Neural cell (in vitro differentiated cells): ENCODE data around the gene PTPRN2. TPM values are rescaled to one million over a fixed set of nuclear protein-coding genes. Genes with fewer than 3 reads are reported as not detected.

ENCODE experiments used
- H2AFZ ChIP-seq: fragments of 200-600, 300-800 bp; sonication (generic), shearing (Covaris generic); 2 replicates; pipeline ENCODE4 v1.6.0; 2014; ENCODE audit warnings: low read depth, mild to moderate bottlenecking, antibody characterized with exemption, low read length, moderate library complexity
- H3F3A ChIP-seq: fragments of 200-600 bp; shearing (Covaris generic); 2 replicates; pipeline ENCODE4 v1.6.1; 2016; ENCODE audit warnings: mild to moderate bottlenecking, moderate library complexity, mixed read lengths, antibody characterized with exemption, low read length; ENCODE audit not compliant: insufficient read depth, poor library complexity, severe bottlenecking
- H3K27ac ChIP-seq: fragments of 200-600, 300-800 bp; sonication (generic), shearing (Covaris generic); 2 replicates; pipeline ENCODE4 v1.5.1; 2014; ENCODE audit warnings: mild to moderate bottlenecking, low read length, moderate library complexity
- H3K27me3 ChIP-seq: fragments of 300-800, 200-600 bp; sonication (generic), shearing (Covaris generic); 2 replicates; pipeline ENCODE4 v1.6.0; 2014; ENCODE audit warnings: mild to moderate bottlenecking, low read depth, low read length, moderate library complexity; ENCODE audit not compliant: insufficient read depth
- H3K36me3 ChIP-seq: fragments of 300-800, 200-600 bp; sonication (generic), shearing (Covaris generic); 2 replicates; pipeline ENCODE4 v1.5.1; 2014; ENCODE audit warnings: mild to moderate bottlenecking, antibody characterized with exemption, low read length, moderate library complexity; ENCODE audit not compliant: insufficient read depth
- H3K4me2 ChIP-seq: fragments of 300-800, 200-600 bp; sonication (generic), shearing (Covaris generic); 2 replicates; pipeline ENCODE4 v1.6.0; 2014; ENCODE audit warnings: mild to moderate bottlenecking, low read length
- H3K4me3 ChIP-seq: fragments of 300-800, 200-600 bp; sonication (generic), shearing (Covaris generic); 2 replicates; pipeline ENCODE4 v1.5.1; 2014; ENCODE audit warnings: mild to moderate bottlenecking, low read length, moderate library complexity
- H3K79me2 ChIP-seq: fragments of 200-600 bp; shearing (Covaris generic); replicated peaks from 2 replicates; pipeline ENCODE4 v1.6.0; 2014; ENCODE audit warnings: mild to moderate bottlenecking, low read length, moderate library complexity; ENCODE audit not compliant: insufficient read depth
- H3K9ac ChIP-seq: fragments of 300-800, 200-600 bp; sonication (generic), shearing (Covaris generic); 2 replicates; pipeline ENCODE4 v1.6.1; 2016; ENCODE audit warnings: mild to moderate bottlenecking, low read length, mixed read lengths
- H3K9me2 ChIP-seq: fragments of 200-600 bp; shearing (Covaris generic); 2 replicates; pipeline ENCODE4 v1.6.1; 2016; ENCODE audit warnings: mild to moderate bottlenecking, low read length, mixed read lengths; ENCODE audit not compliant: insufficient read depth
- H3K9me3 ChIP-seq: fragments of 200-600, 300-800 bp; sonication (generic), shearing (Covaris generic); 2 replicates; pipeline ENCODE4 v1.6.1; 2016; ENCODE audit warnings: mild to moderate bottlenecking, mixed run types, low read length, moderate library complexity, mixed read lengths
- H4K20me1 ChIP-seq: fragments of 200-600 bp; shearing (Covaris generic); 2 replicates; pipeline ENCODE4 v1.6.1; 2016; ENCODE audit warnings: mild to moderate bottlenecking, mixed run types; ENCODE audit not compliant: insufficient read depth
- EP300 ChIP-seq: fragments of 450-650 bp; conservative IDR thresholded peaks from 2 replicates; pipeline ENCODE4 v1.6.1; 2014; ENCODE audit warnings: antibody characterized with exemption, mild to moderate bottlenecking, moderate library complexity; ENCODE audit not compliant: poor library complexity, severe bottlenecking
- EZH2 ChIP-seq: fragments of 200-600, 300-800 bp; shearing (Covaris generic), sonication (generic); IDR thresholded peaks from 2 replicates; pipeline ENCODE4 v1.6.1; 2014; ENCODE audit warnings: antibody characterized with exemption, low read length, borderline replicate concordance, mild to moderate bottlenecking; ENCODE audit not compliant: insufficient read depth, poor library complexity, severe bottlenecking
- MXI1 ChIP-seq: fragments of 450-650 bp; conservative IDR thresholded peaks from 2 replicates; pipeline ENCODE4 v1.6.1; 2014; ENCODE audit warnings: antibody characterized with exemption, mild to moderate bottlenecking; ENCODE audit not compliant: poor library complexity, severe bottlenecking
- POLR2AphosphoS5 ChIP-seq: IDR thresholded peaks from 2 replicates; pipeline ENCODE4 v1.6.1; 2012
- RAD21 ChIP-seq: fragments of 450-650 bp; conservative IDR thresholded peaks from 2 replicates; pipeline ENCODE4 v1.6.1; 2014; ENCODE audit warnings: antibody characterized with exemption, mild to moderate bottlenecking, moderate library complexity
- SMC3 ChIP-seq: fragments of 450-650 bp; conservative IDR thresholded peaks from 2 replicates; pipeline ENCODE4 v1.6.1; 2014; ENCODE audit warnings: antibody characterized with exemption, mild to moderate bottlenecking, moderate library complexity; ENCODE audit not compliant: poor library complexity
- TAF1 ChIP-seq: IDR thresholded peaks from 2 replicates; pipeline ENCODE4 v1.6.1; 2012; ENCODE audit warnings: low read depth
- polyA plus RNA-seq: library from polyadenylated mRNA; depleted of rRNA; stranded (reverse); fragments of >200 nt; gene quantifications from 2 replicates; pipeline ENCODE4 v1.2.3, GENCODE V29; 2014
- TF ChIP-seq, protein P1 (sequence below): IDR thresholded peaks from 2 replicates; pipeline ENCODE4 v1.6.1; 2012; ENCODE audit warnings: borderline replicate concordance
- TF ChIP-seq, protein P2 (sequence below): fragments of 450-650 bp; IDR thresholded peaks from 2 replicates; pipeline ENCODE4 v1.5.1; 2014; ENCODE audit warnings: antibody characterized with exemption, mild to moderate bottlenecking, moderate library complexity; ENCODE audit not compliant: poor library complexity, severe bottlenecking

The PTPRN2 gene
- polyA plus RNA-seq, 1 donor from 2014 or later = 31.0 TPM

DNA sequence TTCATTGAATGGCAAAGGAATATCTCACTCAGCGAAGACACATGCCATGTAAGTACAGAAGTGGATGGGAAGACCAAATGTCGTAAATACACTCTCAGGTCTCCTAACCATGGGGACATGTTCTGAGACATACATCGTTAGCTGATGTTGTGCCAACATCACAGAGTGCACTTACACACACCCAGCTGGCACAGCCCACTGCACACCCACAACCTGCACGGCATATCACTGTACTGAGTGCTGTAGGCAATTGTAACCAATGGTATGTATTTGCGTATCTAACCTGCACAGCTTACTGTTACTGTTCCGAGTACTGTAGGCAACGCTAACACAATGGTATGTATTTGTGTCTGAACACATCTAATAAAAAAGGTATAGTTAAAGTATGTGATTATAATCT, 550.4 kb downstream of the PTPRN2 start:
- peaks cover 4% of the 10 kb centered on the region for H3F3A ChIP-seq
- no peak overlapping the region for H3K4me2 ChIP-seq
- no peaks in the 10 kb centered on the region for H3K9me2 ChIP-seq
- H3K9ac ChIP-seq = no peak overlapping the region
- H3K27ac ChIP-seq = no peak overlapping the region
- no peaks in the 10 kb centered on the region for H3K79me2 ChIP-seq
- no peaks in the 10 kb centered on the region for H3K36me3 ChIP-seq
- TF ChIP-seq POLR2AphosphoS5 (no peak), EP300 (no peak), RAD21 (no peak), EZH2 (no peak), MXI1 (no peak), SMC3 (no peak), TAF1 (no peak)
- TF ChIP-seq, protein P1, sequence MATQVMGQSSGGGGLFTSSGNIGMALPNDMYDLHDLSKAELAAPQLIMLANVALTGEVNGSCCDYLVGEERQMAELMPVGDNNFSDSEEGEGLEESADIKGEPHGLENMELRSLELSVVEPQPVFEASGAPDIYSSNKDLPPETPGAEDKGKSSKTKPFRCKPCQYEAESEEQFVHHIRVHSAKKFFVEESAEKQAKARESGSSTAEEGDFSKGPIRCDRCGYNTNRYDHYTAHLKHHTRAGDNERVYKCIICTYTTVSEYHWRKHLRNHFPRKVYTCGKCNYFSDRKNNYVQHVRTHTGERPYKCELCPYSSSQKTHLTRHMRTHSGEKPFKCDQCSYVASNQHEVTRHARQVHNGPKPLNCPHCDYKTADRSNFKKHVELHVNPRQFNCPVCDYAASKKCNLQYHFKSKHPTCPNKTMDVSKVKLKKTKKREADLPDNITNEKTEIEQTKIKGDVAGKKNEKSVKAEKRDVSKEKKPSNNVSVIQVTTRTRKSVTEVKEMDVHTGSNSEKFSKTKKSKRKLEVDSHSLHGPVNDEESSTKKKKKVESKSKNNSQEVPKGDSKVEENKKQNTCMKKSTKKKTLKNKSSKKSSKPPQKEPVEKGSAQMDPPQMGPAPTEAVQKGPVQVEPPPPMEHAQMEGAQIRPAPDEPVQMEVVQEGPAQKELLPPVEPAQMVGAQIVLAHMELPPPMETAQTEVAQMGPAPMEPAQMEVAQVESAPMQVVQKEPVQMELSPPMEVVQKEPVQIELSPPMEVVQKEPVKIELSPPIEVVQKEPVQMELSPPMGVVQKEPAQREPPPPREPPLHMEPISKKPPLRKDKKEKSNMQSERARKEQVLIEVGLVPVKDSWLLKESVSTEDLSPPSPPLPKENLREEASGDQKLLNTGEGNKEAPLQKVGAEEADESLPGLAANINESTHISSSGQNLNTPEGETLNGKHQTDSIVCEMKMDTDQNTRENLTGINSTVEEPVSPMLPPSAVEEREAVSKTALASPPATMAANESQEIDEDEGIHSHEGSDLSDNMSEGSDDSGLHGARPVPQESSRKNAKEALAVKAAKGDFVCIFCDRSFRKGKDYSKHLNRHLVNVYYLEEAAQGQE = no peak
- TF ChIP-seq, protein P2, sequence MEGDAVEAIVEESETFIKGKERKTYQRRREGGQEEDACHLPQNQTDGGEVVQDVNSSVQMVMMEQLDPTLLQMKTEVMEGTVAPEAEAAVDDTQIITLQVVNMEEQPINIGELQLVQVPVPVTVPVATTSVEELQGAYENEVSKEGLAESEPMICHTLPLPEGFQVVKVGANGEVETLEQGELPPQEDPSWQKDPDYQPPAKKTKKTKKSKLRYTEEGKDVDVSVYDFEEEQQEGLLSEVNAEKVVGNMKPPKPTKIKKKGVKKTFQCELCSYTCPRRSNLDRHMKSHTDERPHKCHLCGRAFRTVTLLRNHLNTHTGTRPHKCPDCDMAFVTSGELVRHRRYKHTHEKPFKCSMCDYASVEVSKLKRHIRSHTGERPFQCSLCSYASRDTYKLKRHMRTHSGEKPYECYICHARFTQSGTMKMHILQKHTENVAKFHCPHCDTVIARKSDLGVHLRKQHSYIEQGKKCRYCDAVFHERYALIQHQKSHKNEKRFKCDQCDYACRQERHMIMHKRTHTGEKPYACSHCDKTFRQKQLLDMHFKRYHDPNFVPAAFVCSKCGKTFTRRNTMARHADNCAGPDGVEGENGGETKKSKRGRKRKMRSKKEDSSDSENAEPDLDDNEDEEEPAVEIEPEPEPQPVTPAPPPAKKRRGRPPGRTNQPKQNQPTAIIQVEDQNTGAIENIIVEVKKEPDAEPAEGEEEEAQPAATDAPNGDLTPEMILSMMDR = no peak
- H2AFZ ChIP-seq = no peak overlapping the region
- no peaks in the 10 kb centered on the region for H3K27me3 ChIP-seq
- H3K9me3 ChIP-seq = peaks cover 10% of the 10 kb centered on the region
- H3K4me3 ChIP-seq = no peak overlapping the region
- H4K20me1 ChIP-seq = no peaks in the 10 kb centered on the region

DNA sequence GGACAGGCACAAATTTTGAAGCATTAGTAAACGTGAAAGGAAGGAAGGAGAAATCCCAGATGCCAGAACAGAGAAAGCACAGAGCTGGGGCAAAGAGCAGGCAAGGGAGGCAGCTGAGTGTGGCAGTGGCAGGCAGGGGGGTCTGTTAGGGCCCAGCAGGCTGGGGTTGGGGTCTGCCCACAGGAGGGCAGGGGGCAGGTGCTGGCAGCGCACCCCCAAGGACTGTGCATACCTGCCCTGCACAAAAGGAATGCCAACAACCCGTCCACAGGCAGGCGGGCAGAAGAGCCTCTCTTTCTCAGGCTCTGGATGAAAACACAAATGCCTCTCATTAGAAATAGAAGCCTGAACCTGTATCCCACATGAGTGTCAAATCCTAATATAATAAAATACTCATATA, 552.3 kb downstream of the PTPRN2 start:
- Histone ChIP-seq H3F3A (peaks cover 4% of the 10 kb centered on the region), H3K9me2 (no peaks in the 10 kb centered on the region), H4K20me1 (no peaks in the 10 kb centered on the region), H2AFZ (no peak overlapping the region), H3K79me2 (no peaks in the 10 kb centered on the region), H3K9me3 (peaks cover 10% of the 10 kb centered on the region), H3K9ac (no peak overlapping the region), H3K4me2 (no peak overlapping the region), H3K36me3 (no peaks in the 10 kb centered on the region), H3K27ac (no peak overlapping the region), H3K4me3 (no peak overlapping the region), H3K27me3 (no peaks in the 10 kb centered on the region)
- TF ChIP-seq EZH2 (no peak), SMC3 (no peak), MXI1 (no peak), POLR2AphosphoS5 (no peak), RAD21 (no peak), EP300 (no peak)
- TF ChIP-seq, protein P2 = no peak
- TF ChIP-seq, protein P1 = no peak
